A673 (cell line): ENCODE data around the gene KIF26A.

Experiments used
- CTCF ChIP-seq: fragments of 300-800, 200-600 bp; sonication (generic); conservative IDR thresholded peaks from 2 replicates; pipeline ENCODE4 v1.5.1; 2017; ENCODE audit warnings: low read depth, mild to moderate bottlenecking, antibody characterized with exemption, low read length, moderate library complexity, mixed read lengths
- EZH2 ChIP-seq: fragments of 200-600 bp; sonication (generic); IDR thresholded peaks from 2 replicates; pipeline ENCODE4 v1.6.1; 2017; ENCODE audit warnings: borderline replicate concordance, low read depth, mild to moderate bottlenecking, mixed read lengths, antibody characterized with exemption, low read length; ENCODE audit not compliant: poor library complexity, severe bottlenecking

DNA sequence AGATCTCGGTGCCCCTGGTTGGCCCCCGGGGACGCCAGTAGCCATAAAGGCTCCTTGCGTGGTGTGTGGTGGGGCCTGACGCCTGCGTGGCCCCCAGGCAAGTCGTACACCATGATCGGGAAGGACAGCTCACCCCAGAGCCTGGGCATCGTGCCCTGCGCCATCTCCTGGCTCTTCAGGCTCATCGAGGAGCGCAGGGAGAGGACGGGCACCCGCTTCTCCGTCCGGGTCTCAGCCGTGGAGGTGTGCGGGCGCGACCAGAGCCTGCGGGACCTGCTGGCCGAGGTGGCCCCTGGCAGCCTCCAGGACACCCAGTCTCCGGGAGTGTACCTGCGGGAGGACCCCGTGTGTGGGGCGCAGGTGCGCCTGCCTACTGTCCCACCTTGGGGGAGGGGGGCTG, 34.5 kb downstream of the KIF26A start:
- TF ChIP-seq CTCF (no peak), EZH2 (no peak)
